Body of pancreas (tissue), 4 donors: ENCODE results near the gene MPG. TPM values are rescaled to one million over a fixed set of nuclear protein-coding genes. Genes with fewer than 3 reads are reported as not detected.

Experiments used
- ATAC-seq: fragments of 150-250 bp; one replicate; pipeline ENCODE4 v1.9.1; 2016
- DNase-seq, 4 donors: peaks; one replicate each; pipeline ENCODE4 v3.0.0-alpha.2; 2019
- H3K27ac ChIP-seq, 4 donors: fragments of 200-600 bp; sonication (generic); 1 replicate in 3 of 4; 2 replicates in 1 of 4; pipeline versions ENCODE4 v1.5.1 to v1.6.1; 2016 to 2019; ENCODE audit warnings: mild to moderate bottlenecking in 1 of 4, mixed read lengths in 1 of 4, moderate library complexity in 1 of 4
- H3K27me3 ChIP-seq, 2 donors: fragments of 200-600 bp; sonication (generic); one replicate each; pipeline ENCODE4 v1.6.0; 2016; ENCODE audit warnings: mild to moderate bottlenecking in 1 of 2
- H3K36me3 ChIP-seq, 2 donors: fragments of 200-600 bp; sonication (generic); replicated peaks in 1 of 2; 2 replicates each; pipeline ENCODE4 v1.5.1; 2016; ENCODE audit warnings: low read depth in 2 of 2; ENCODE audit not compliant: insufficient read depth in 1 of 2
- H3K4me1 ChIP-seq: fragments of 200-600 bp; sonication (generic); one replicate; pipeline ENCODE4 v1.6.0; 2016
- H3K4me3 ChIP-seq, 2 donors: fragments of 200-600 bp; sonication (generic); 1 replicate in 1 of 2; 2 replicates in 1 of 2; pipeline ENCODE4 v1.5.1; 2016 to 2019
- H3K9me3 ChIP-seq, 3 donors: fragments of 200-600 bp; sonication (generic); 1 replicate in 2 of 3; 2 replicates in 1 of 3; pipeline ENCODE4 v1.5.1; 2016
- POLR2A ChIP-seq, 3 donors: fragments of 450-650 bp; IDR thresholded peaks; one replicate each; pipeline ENCODE4 v1.6.1; 2016; ENCODE audit warnings: antibody characterized with exemption in 3 of 3, mild to moderate bottlenecking in 2 of 3
- WGBS, 2 donors: methylation state at CpG; one replicate each; pipeline ENCODE4 v1.1.5; 2017; 5-methylcytosine and 5-hydroxymethylcytosine counted together
- intact Hi-C: fragments of 100-400 bp; cut with DNase I; formaldehyde crosslinking; loops from one replicate; pipeline ENCODE4 v1.15.1; 2023
- total RNA-seq, 2 donors: library from RNA; depleted of rRNA; stranded (reverse); fragments of >200 nt; gene quantifications; one replicate each; pipeline ENCODE4 v1.1.0, GENCODE V29; 2016
- TF ChIP-seq, protein P1 (sequence below), 7 experiments: fragments of 450-650 bp in 4 of 7; fragments of 200-600 bp in 3 of 7; sonication (generic) in 3 of 7; IDR thresholded peaks; one replicate each; pipeline ENCODE4 v1.5.1; 2016 to 2019; ENCODE audit warnings: antibody characterized with exemption in 7 of 7

Gene MPG
- total RNA-seq, 2 donors from 2014 or later: 65.6 to 66.9 TPM

DNA sequence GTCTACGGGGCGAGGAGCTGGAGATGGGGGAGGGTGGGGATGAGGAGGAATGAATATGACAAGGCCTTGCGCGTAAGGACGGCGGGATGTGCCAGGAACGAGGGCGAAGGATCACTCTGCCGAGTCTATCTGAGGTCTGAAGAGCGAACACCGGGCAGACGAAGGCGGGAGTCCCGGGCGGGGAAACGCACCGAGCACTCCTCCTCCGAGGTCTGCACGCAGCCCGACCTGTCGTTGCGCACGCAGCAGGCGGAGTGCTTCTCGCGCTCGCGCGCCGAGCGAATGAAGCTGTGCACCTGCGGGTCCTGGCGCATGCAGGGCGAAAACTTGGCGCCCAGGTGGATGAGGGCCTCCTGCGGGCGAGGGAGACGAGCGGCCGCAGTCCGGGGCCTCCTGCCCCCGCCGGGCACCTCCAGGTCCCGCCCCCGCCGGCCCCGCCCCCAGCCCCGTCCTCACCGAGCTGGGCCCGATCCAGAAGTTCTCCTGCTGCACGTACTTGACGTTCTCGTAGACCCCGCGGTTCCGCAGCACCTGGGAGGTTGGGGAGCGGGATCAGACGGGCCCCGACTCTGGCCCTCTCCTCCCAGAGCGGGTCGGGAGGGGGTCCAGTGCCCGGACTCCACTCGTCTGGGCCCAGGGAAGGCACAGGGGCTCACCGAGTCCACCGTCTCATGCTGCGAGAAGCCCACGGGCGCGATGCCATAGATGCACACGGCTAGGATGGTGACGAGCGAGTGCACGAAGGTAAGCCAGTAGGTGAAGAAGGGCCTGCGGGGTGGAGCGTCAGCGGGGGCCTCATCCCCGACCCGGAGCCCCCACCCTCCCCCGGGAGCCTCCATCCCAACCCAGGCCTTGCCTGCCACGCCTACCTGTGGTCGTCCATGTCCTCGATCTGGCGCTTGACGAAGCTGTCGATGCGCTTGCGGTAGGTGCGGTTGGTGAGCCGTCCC lies 16.8 kb upstream of the MPG start:
- ATAC-seq (no peak), DNase-seq (no peak)
- no peak overlapping the region for H3K27ac ChIP-seq
- no peaks in the 10 kb centered on the region for H3K27me3 ChIP-seq
- no peaks in the 10 kb centered on the region for H3K9me3 ChIP-seq
- 83 to 89% methylated on average over 63 to 87 of the region's 89 CpGs for WGBS, 2 donors
- peaks cover 0 to 3% of the 10 kb centered on the region in 2 donors for H3K36me3 ChIP-seq
- intact Hi-C loops: no loop called here
- peaks cover 7% of the 10 kb centered on the region for H3K4me1 ChIP-seq
- no peak overlapping the region for H3K4me3 ChIP-seq
- TF ChIP-seq, protein P1, sequence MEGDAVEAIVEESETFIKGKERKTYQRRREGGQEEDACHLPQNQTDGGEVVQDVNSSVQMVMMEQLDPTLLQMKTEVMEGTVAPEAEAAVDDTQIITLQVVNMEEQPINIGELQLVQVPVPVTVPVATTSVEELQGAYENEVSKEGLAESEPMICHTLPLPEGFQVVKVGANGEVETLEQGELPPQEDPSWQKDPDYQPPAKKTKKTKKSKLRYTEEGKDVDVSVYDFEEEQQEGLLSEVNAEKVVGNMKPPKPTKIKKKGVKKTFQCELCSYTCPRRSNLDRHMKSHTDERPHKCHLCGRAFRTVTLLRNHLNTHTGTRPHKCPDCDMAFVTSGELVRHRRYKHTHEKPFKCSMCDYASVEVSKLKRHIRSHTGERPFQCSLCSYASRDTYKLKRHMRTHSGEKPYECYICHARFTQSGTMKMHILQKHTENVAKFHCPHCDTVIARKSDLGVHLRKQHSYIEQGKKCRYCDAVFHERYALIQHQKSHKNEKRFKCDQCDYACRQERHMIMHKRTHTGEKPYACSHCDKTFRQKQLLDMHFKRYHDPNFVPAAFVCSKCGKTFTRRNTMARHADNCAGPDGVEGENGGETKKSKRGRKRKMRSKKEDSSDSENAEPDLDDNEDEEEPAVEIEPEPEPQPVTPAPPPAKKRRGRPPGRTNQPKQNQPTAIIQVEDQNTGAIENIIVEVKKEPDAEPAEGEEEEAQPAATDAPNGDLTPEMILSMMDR (IDR thresholded peaks at IDR 0.05): no peak
- no peak for TF ChIP-seq POLR2A (IDR thresholded peaks at IDR 0.05)

- H3K4me1 ChIP-seq: peaks cover 7% of the 10 kb centered on the region
- H3K4me3 ChIP-seq: no peak overlapping the region
- no peaks in the 10 kb centered on the region for H3K27me3 ChIP-seq
- TF ChIP-seq, protein P1 (IDR thresholded peaks at IDR 0.05): no peak
- no peak for TF ChIP-seq POLR2A (IDR thresholded peaks at IDR 0.05)
- H3K36me3 ChIP-seq: peaks cover 0 to 3% of the 10 kb centered on the region in 2 donors
- no peak for ATAC-seq
- intact Hi-C loops: no loop called here
- no peak for DNase-seq
- WGBS, 2 donors: 91 to 98% methylated on average over 30 to 32 of the region's 32 CpGs
- no peaks in the 10 kb centered on the region for H3K9me3 ChIP-seq
- H3K27ac ChIP-seq: no peak overlapping the region
Measured at GRCh38 chr16:61879-62281, 16.1 kb upstream of the MPG start.

- WGBS, 2 donors: 91 to 93% methylated on average over 17 to 22 of the region's 34 CpGs
- H3K4me1 ChIP-seq: peaks cover 7% of the 10 kb centered on the region
- peaks cover 0 to 3% of the 10 kb centered on the region in 2 donors for H3K36me3 ChIP-seq
- H3K27me3 ChIP-seq: no peaks in the 10 kb centered on the region
- intact Hi-C loops: no loop called here
- TF ChIP-seq, protein P1 (IDR thresholded peaks at IDR 0.05): no peak
- TF ChIP-seq POLR2A (IDR thresholded peaks at IDR 0.05): no peak
- ATAC-seq: no peak
- H3K9me3 ChIP-seq: no peaks in the 10 kb centered on the region
- H3K27ac ChIP-seq: no peak overlapping the region
- H3K4me3 ChIP-seq: no peak overlapping the region
- no peak for DNase-seq
Measured at GRCh38 chr16:62283-62967, 15.6 kb upstream of the MPG start.

DNA sequence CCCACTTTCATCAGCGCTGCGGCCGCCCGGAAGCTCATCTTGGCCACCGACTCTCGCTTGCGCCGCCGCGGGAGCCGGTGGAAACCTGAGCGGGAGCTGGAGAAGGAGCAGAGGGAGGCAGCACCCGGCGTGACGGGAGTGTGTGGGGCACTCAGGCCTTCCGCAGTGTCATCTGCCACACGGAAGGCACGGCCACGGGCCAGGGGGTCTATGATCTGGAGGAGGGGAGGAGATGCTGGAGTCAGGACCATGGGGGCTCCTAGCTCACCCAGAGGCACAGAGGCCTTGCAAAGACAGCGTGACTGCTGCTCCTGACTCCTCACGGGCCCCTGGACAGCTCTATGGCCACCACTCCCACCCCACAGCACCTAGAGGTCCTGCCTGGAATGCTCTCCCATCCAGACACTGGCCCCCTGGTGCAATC lies 15.0 kb upstream of the MPG start:
- no peaks in the 10 kb centered on the region for H3K9me3 ChIP-seq
- DNase-seq (no peak), ATAC-seq (no peak)
- no peak overlapping the region for H3K4me3 ChIP-seq
- intact Hi-C loops: no loop called here
- H3K27ac ChIP-seq: no peak overlapping the region
- peaks cover 7% of the 10 kb centered on the region for H3K4me1 ChIP-seq
- no peak for TF ChIP-seq POLR2A (IDR thresholded peaks at IDR 0.05)
- TF ChIP-seq, protein P1 (IDR thresholded peaks at IDR 0.05): no peak
- 82 to 95% methylated on average over 3 to 21 of the region's 21 CpGs for WGBS, 2 donors
- peaks cover 0 to 3% of the 10 kb centered on the region in 2 donors for H3K36me3 ChIP-seq
- H3K27me3 ChIP-seq: no peaks in the 10 kb centered on the region
